ENCODE results near the gene ZSWIM3. TPM values are rescaled to one million over a fixed set of nuclear protein-coding genes. Genes with fewer than 3 reads are reported as not detected.

The ZSWIM3 gene
- total and polyA plus RNA-seq, 2 of the 13 experiments (the other 11 are each of a cell fraction or from before 2014, with no cell fraction given): 5.2 to 5.8 TPM

DNA sequence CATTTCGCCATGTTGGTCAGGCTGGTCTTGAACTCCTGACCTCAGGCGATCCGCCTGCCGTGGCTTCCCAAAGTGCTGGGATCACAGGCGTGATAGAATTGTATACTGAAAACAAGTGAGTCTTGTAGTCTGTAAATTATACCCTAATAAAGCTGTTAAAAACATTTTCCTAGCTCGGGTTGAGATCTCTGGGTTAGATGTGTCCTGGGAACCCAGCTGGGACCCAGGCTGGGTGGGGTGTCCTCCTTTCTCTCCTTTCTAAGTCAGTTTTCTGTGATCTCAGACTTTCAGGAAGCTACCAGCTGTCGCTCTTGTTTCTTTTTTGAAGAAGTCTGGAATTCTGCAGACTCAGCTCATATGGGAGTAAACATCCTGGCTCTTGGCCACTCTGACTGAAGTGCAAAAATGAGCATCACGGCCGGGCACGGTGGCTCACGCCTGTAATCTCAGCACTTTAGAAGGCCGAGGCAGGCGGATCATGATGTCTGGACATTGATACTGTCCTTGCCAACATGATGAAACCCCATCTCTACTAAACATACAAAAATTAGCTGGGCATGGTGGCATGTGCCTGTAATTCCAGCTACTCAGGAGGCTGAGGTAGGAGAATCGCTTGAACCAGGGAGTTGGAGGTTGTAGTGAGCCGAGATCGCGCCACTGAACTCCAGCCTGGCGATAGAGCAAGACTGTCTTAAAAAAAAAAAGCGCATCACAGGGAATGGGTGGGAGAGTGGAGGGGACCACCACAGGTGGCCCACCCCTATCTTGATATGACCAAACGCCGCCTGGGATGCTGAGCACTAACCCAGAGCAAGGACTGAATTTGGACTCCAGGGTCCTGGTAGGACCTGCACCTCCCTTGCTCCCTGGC lies 67.2 kb downstream of the ZSWIM3 start (continued):
- peak; percentile 57; the same call in 1 of the 2 replicates for TF ChIP-seq ZNF350 (CRISPR knock-in tag; IDR thresholded peaks at IDR 0.05; ENCODE audit: borderline replicate concordance, low read depth)
- TF ChIP-seq ZNF512 (CRISPR knock-in tag; IDR thresholded peaks at IDR 0.05): no peak
- no peak for TF ChIP-seq RORA (CRISPR knock-in tag; IDR thresholded peaks at IDR 0.05)
- TF ChIP-seq, protein P1, sequence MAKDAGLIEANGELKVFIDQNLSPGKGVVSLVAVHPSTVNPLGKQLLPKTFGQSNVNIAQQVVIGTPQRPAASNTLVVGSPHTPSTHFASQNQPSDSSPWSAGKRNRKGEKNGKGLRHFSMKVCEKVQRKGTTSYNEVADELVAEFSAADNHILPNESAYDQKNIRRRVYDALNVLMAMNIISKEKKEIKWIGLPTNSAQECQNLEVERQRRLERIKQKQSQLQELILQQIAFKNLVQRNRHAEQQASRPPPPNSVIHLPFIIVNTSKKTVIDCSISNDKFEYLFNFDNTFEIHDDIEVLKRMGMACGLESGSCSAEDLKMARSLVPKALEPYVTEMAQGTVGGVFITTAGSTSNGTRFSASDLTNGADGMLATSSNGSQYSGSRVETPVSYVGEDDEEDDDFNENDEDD (CRISPR knock-in tag; IDR thresholded peaks at IDR 0.05; ENCODE audit: borderline replicate concordance): no peak
- no peak for TF ChIP-seq SNAI1 (CRISPR knock-in tag; IDR thresholded peaks at IDR 0.05; ENCODE audit: borderline replicate concordance)
- TF ChIP-seq SIN3B (IDR thresholded peaks at IDR 0.05; ENCODE audit: low read length): no peak
- TF ChIP-seq, protein P2, sequence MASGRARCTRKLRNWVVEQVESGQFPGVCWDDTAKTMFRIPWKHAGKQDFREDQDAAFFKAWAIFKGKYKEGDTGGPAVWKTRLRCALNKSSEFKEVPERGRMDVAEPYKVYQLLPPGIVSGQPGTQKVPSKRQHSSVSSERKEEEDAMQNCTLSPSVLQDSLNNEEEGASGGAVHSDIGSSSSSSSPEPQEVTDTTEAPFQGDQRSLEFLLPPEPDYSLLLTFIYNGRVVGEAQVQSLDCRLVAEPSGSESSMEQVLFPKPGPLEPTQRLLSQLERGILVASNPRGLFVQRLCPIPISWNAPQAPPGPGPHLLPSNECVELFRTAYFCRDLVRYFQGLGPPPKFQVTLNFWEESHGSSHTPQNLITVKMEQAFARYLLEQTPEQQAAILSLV (CRISPR knock-in tag; IDR thresholded peaks at IDR 0.05; ENCODE audit: borderline replicate concordance): no peak
- no peak for TF ChIP-seq ELF1 (CRISPR knock-in tag; IDR thresholded peaks at IDR 0.05)
- no peak for TF ChIP-seq MEF2D (CRISPR knock-in tag; IDR thresholded peaks at IDR 0.05)
- TF ChIP-seq ZNF160 (CRISPR knock-in tag; IDR thresholded peaks at IDR 0.05): 0 out of 2 replicates have a peak, but pooled peaks have one; percentile 53
- no peak for TF ChIP-seq ZSCAN30 (CRISPR knock-in tag; IDR thresholded peaks at IDR 0.05)
- TF ChIP-seq, protein P3, sequence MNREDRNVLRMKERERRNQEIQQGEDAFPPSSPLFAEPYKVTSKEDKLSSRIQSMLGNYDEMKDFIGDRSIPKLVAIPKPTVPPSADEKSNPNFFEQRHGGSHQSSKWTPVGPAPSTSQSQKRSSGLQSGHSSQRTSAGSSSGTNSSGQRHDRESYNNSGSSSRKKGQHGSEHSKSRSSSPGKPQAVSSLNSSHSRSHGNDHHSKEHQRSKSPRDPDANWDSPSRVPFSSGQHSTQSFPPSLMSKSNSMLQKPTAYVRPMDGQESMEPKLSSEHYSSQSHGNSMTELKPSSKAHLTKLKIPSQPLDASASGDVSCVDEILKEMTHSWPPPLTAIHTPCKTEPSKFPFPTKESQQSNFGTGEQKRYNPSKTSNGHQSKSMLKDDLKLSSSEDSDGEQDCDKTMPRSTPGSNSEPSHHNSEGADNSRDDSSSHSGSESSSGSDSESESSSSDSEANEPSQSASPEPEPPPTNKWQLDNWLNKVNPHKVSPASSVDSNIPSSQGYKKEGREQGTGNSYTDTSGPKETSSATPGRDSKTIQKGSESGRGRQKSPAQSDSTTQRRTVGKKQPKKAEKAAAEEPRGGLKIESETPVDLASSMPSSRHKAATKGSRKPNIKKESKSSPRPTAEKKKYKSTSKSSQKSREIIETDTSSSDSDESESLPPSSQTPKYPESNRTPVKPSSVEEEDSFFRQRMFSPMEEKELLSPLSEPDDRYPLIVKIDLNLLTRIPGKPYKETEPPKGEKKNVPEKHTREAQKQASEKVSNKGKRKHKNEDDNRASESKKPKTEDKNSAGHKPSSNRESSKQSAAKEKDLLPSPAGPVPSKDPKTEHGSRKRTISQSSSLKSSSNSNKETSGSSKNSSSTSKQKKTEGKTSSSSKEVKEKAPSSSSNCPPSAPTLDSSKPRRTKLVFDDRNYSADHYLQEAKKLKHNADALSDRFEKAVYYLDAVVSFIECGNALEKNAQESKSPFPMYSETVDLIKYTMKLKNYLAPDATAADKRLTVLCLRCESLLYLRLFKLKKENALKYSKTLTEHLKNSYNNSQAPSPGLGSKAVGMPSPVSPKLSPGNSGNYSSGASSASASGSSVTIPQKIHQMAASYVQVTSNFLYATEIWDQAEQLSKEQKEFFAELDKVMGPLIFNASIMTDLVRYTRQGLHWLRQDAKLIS (CRISPR knock-in tag; IDR thresholded peaks at IDR 0.05): no peak
- no peak for TF ChIP-seq PAX8 (CRISPR knock-in tag; IDR thresholded peaks at IDR 0.05; ENCODE audit: borderline replicate concordance)
- TF ChIP-seq, protein P4, sequence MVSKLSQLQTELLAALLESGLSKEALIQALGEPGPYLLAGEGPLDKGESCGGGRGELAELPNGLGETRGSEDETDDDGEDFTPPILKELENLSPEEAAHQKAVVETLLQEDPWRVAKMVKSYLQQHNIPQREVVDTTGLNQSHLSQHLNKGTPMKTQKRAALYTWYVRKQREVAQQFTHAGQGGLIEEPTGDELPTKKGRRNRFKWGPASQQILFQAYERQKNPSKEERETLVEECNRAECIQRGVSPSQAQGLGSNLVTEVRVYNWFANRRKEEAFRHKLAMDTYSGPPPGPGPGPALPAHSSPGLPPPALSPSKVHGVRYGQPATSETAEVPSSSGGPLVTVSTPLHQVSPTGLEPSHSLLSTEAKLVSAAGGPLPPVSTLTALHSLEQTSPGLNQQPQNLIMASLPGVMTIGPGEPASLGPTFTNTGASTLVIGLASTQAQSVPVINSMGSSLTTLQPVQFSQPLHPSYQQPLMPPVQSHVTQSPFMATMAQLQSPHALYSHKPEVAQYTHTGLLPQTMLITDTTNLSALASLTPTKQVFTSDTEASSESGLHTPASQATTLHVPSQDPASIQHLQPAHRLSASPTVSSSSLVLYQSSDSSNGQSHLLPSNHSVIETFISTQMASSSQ (IDR thresholded peaks at IDR 0.05; ENCODE audit: low read depth): no peak
- TF ChIP-seq, protein P4 (CRISPR knock-in tag; IDR thresholded peaks at IDR 0.05; ENCODE audit: borderline replicate concordance): 0 out of 2 replicates have a peak, but pooled peaks have one; percentile 16
- TF ChIP-seq ZNF230 (CRISPR knock-in tag; IDR thresholded peaks at IDR 0.05): no peak; the same call in 1 of the 2 replicates

All from HepG2 (cell line).